Measurements from ENCODE around the gene NCOA3.

The NCOA3 gene

DNA sequence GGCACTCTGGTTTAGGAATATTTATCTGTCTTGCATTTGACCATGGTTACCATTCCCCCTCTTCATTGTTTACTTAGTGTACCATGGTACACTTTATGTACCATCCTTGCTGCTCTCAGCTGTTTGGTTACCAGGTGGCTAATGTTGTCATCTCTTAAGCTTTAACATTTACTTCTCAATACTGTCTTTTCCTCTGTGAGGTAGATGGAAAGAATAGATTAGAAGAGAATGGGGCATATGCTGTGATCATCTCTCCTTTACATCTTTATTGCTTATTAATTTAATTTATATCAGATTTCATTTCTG, 109.2 kb downstream of the NCOA3 start:
- H3K9me2 ChIP-seq (ENCODE audit: low read depth, low read length) = no peaks in the 10 kb centered on the region
- H3K36me3 ChIP-seq (ENCODE audit: insufficient read depth, low read length) = peaks cover 57% of the 10 kb centered on the region
- no peak overlapping the region for H3K4me3 ChIP-seq (ENCODE audit: low read depth, low read length, poor library complexity, severe bottlenecking)
- H3K9me3 ChIP-seq (ENCODE audit: low read length) = no peaks in the 10 kb centered on the region
- H3K4me1 ChIP-seq (ENCODE audit: insufficient read depth, low read length, severe bottlenecking) = peaks cover 58% of the 10 kb centered on the region
- no peaks in the 10 kb centered on the region for H4K20me1 ChIP-seq (ENCODE audit: insufficient read depth, low read length)
- H3K27ac ChIP-seq (ENCODE audit: low read depth, low read length, poor library complexity, severe bottlenecking) = peak overlapping the region; percentile 36
- peaks cover 4% of the 10 kb centered on the region for H3F3A ChIP-seq (ENCODE audit: insufficient read depth, low read length)
- TF ChIP-seq EZH2 (IDR thresholded peaks at IDR 0.05; ENCODE audit: borderline replicate concordance, low read length) = no peak
- TF ChIP-seq, protein P1, sequence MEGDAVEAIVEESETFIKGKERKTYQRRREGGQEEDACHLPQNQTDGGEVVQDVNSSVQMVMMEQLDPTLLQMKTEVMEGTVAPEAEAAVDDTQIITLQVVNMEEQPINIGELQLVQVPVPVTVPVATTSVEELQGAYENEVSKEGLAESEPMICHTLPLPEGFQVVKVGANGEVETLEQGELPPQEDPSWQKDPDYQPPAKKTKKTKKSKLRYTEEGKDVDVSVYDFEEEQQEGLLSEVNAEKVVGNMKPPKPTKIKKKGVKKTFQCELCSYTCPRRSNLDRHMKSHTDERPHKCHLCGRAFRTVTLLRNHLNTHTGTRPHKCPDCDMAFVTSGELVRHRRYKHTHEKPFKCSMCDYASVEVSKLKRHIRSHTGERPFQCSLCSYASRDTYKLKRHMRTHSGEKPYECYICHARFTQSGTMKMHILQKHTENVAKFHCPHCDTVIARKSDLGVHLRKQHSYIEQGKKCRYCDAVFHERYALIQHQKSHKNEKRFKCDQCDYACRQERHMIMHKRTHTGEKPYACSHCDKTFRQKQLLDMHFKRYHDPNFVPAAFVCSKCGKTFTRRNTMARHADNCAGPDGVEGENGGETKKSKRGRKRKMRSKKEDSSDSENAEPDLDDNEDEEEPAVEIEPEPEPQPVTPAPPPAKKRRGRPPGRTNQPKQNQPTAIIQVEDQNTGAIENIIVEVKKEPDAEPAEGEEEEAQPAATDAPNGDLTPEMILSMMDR (IDR thresholded peaks at IDR 0.05; ENCODE audit: low read length) = no peak
- no peak overlapping the region for H3K9ac ChIP-seq (ENCODE audit: low read length)
- no peak overlapping the region; the same call in 1 of the 2 replicates for H3K4me2 ChIP-seq (ENCODE audit: low read length)
- peaks cover 96% of the 10 kb centered on the region for H3K79me2 ChIP-seq (ENCODE audit: insufficient read depth, low read length)
- no peak overlapping the region for H2AFZ ChIP-seq (ENCODE audit: low read length)
- H3K27me3 ChIP-seq (ENCODE audit: insufficient read depth, low read length) = no peaks in the 10 kb centered on the region

DNA sequence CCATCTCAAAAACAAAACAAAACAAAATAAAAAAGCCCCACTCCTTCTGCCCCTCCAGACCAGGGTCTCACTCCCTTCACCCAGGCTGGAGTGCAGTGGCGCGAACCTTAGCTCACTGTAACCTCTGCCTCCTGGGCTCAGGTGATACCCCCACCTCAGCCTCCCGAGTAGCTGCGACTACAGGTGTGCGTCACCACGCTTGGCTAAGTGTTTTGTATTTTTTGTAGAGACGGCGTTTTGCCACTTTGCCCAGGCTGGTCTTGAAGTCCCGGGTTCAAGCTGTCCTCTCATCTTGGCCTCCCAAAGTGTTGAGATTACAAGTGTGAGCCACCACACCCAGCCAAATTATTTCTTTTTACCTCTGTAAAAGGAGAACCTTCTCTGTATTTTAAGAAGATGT, 110.1 kb downstream of the NCOA3 start:
- Histone ChIP-seq H3K9me3 (ENCODE audit: low read length) (no peaks in the 10 kb centered on the region), H3K9ac (ENCODE audit: low read length) (no peak overlapping the region), H3F3A (ENCODE audit: insufficient read depth, low read length) (peaks cover 4% of the 10 kb centered on the region), H4K20me1 (ENCODE audit: insufficient read depth, low read length) (no peaks in the 10 kb centered on the region), H3K9me2 (ENCODE audit: low read depth, low read length) (no peaks in the 10 kb centered on the region), H3K4me1 (ENCODE audit: insufficient read depth, low read length, severe bottlenecking) (peaks cover 49% of the 10 kb centered on the region), H3K79me2 (ENCODE audit: insufficient read depth, low read length) (peaks cover 92% of the 10 kb centered on the region), H2AFZ (ENCODE audit: low read length) (no peak overlapping the region), H3K4me3 (ENCODE audit: low read depth, low read length, poor library complexity, severe bottlenecking) (no peak overlapping the region), H3K27ac (ENCODE audit: low read depth, low read length, poor library complexity, severe bottlenecking) (peak overlapping the region; percentile 52), H3K27me3 (ENCODE audit: insufficient read depth, low read length) (no peaks in the 10 kb centered on the region), H3K4me2 (ENCODE audit: low read length) (no peak overlapping the region), H3K36me3 (ENCODE audit: insufficient read depth, low read length) (peaks cover 48% of the 10 kb centered on the region)
- TF ChIP-seq EZH2 (IDR thresholded peaks at IDR 0.05; ENCODE audit: borderline replicate concordance, low read length) = no peak
- TF ChIP-seq, protein P1 (IDR thresholded peaks at IDR 0.05; ENCODE audit: low read length) = no peak

GRCh38 chr20:47612670-47613069, 111.0 kb downstream of the NCOA3 start:
- no peak overlapping the region for H3K9ac ChIP-seq (ENCODE audit: low read length)
- TF ChIP-seq EZH2 (IDR thresholded peaks at IDR 0.05; ENCODE audit: borderline replicate concordance, low read length) = no peak
- TF ChIP-seq, protein P1 (IDR thresholded peaks at IDR 0.05; ENCODE audit: low read length) = no peak
- H3K9me3 ChIP-seq (ENCODE audit: low read length) = no peaks in the 10 kb centered on the region
- H3K4me3 ChIP-seq (ENCODE audit: low read depth, low read length, poor library complexity, severe bottlenecking) = no peak overlapping the region
- H3K27ac ChIP-seq (ENCODE audit: low read depth, low read length, poor library complexity, severe bottlenecking) = peak overlapping the region; percentile 52
- no peaks in the 10 kb centered on the region for H3K27me3 ChIP-seq (ENCODE audit: insufficient read depth, low read length)
- no peaks in the 10 kb centered on the region for H4K20me1 ChIP-seq (ENCODE audit: insufficient read depth, low read length)
- H3K36me3 ChIP-seq (ENCODE audit: insufficient read depth, low read length) = peaks cover 48% of the 10 kb centered on the region
- H3K4me2 ChIP-seq (ENCODE audit: low read length) = no peak overlapping the region
- no peaks in the 10 kb centered on the region for H3K9me2 ChIP-seq (ENCODE audit: low read depth, low read length)
- H3K4me1 ChIP-seq (ENCODE audit: insufficient read depth, low read length, severe bottlenecking) = peaks cover 51% of the 10 kb centered on the region
- no peak overlapping the region for H2AFZ ChIP-seq (ENCODE audit: low read length)
- peaks cover 4% of the 10 kb centered on the region for H3F3A ChIP-seq (ENCODE audit: insufficient read depth, low read length)
- H3K79me2 ChIP-seq (ENCODE audit: insufficient read depth, low read length) = peaks cover 91% of the 10 kb centered on the region

Measured in OCI-LY1 (cell line).